BJ (cell line): ENCODE data around the gene SYT13. TPM values are rescaled to one million over a fixed set of nuclear protein-coding genes. Genes with fewer than 3 reads are reported as not detected.

Source experiments
- CTCF ChIA-PET: fragments of 350-600 bp; formaldehyde crosslinking; extraction: SDS; loops from one replicate; lab custom pipeline; 2021; ENCODE audit warnings: antibody characterized with exemption, inconsistent platforms; lab: Yijun Ruan, JAX
- POLR2A ChIA-PET: fragments of 300-600 bp; sonication (Branson Sonifier 250); formaldehyde crosslinking; extraction: SDS; loops from one replicate; lab custom pipeline; 2021; ENCODE audit warnings: antibody characterized with exemption; lab: Charles Lee
- DNase-seq: peaks from one replicate; pipeline ENCODE4 v3.0.0-alpha.2; 2011; ENCODE audit warnings: low read depth
- H3K27me3 ChIP-seq: 2 replicates; pipeline ENCODE4 v1.6.0; 2011; ENCODE audit warnings: low read length; ENCODE audit not compliant: control insufficient read depth, insufficient read depth
- H3K36me3 ChIP-seq: 2 replicates; pipeline ENCODE4 v1.5.1; 2011; ENCODE audit warnings: low read length; ENCODE audit not compliant: control insufficient read depth, insufficient read depth
- H3K4me3 ChIP-seq: 2 replicates; pipeline ENCODE4 v1.5.1; 2011; ENCODE audit warnings: low read depth, mild to moderate bottlenecking, control low read depth, low read length
- CTCF ChIP-seq: IDR thresholded peaks from 2 replicates; pipeline ENCODE4 v1.5.1; 2011; ENCODE audit warnings: low read depth, mild to moderate bottlenecking, control low read depth, inconsistent platforms, low read length, moderate library complexity; ENCODE audit not compliant: insufficient read depth
- polyA plus RNA-seq: library from polyadenylated mRNA; depleted of rRNA; stranded (reverse); fragments of >200 nt; gene quantifications from 2 replicates; pipeline ENCODE4 v1.2.3, GENCODE V29; 2011

SYT13 gene
- polyA plus RNA-seq, 1 experiment = not detected

GRCh38 chr11:45321031-45321595 is 35.0 kb upstream of the SYT13 start:
- ChIA-PET CTCF (interaction anchor here (1.0 to 2.4 kb wide), 2 partner anchors 12 to 210 kb away, joined by 3 to 8 read pairs; no protein-coding TSS in a partner anchor), POLR2A (no interaction called here)
- no peak for DNase-seq
- no peak overlapping the region for H3K4me3 ChIP-seq
- no peak for TF ChIP-seq CTCF
- H3K27me3 ChIP-seq = peaks cover 2% of the 10 kb centered on the region; the same call in 1 of the 2 replicates
- H3K36me3 ChIP-seq = no peaks in the 10 kb centered on the region

DNA sequence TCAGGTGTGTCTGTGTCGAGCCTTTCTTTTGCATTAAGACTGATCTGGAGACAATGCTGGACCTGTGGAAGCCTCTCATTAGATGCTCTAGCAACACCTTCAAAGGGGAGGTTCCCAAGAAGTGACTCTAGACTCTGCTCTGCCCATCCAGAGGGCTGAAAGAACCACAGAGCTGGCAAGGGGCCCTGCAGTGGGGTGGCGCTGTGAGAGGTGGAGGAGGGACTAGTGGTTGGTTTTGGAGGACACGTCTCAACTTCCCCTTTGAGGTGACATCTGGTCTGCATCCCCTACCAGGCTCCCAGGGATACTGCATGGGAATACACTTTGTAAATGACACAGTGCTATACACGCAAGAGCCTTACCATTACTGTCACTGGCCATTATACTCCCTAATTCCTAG is 34.2 kb upstream of the SYT13 start:
- H3K4me3 ChIP-seq = no peak overlapping the region
- DNase-seq = no peak
- H3K27me3 ChIP-seq = peaks cover 2% of the 10 kb centered on the region; the same call in 1 of the 2 replicates
- CTCF ChIA-PET = interaction anchor here (1.0 to 1.1 kb wide), 2 partner anchors 11 to 210 kb away, joined by 3 read pairs; no protein-coding TSS in a partner anchor
- POLR2A ChIA-PET = no interaction called here
- TF ChIP-seq CTCF = no peak
- no peaks in the 10 kb centered on the region for H3K36me3 ChIP-seq

- H3K27me3 ChIP-seq = peaks cover 2% of the 10 kb centered on the region; the same call in 1 of the 2 replicates
- ChIA-PET CTCF (interaction anchor here (1.1 to 1.4 kb wide), 2 partner anchors 13 to 86 kb away, joined by 3 read pairs; no protein-coding TSS in a partner anchor), POLR2A (no interaction called here)
- H3K36me3 ChIP-seq = no peaks in the 10 kb centered on the region
- H3K4me3 ChIP-seq = no peak overlapping the region
- no peak for DNase-seq
- no peak for TF ChIP-seq CTCF
Measured at GRCh38 chr11:45319077-45319476, 32.9 kb upstream of the SYT13 start.

DNA sequence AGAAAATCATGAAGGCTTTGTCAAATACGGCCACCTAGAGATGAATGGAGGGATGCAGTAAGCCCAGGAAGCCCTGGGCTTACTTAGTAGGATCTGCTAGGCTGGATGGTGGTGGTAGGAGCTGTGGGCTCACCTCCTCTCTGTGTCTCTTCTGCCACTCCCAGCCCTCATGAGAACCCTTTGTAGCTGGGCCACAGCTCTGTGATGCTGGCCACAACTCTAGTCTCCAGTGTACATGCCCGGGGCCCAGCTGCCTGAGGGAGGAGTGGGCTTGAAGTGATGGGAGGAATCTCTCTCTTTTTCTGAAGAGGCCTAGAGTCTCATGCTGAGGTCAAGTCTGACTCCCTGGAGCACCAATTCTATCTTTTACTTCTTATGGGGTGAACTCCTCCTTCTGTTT is 32.4 kb upstream of the SYT13 start:
- Histone ChIP-seq H3K4me3 (no peak overlapping the region), H3K36me3 (no peaks in the 10 kb centered on the region), H3K27me3 (no peaks in the 10 kb centered on the region; the same call in 1 of the 2 replicates)
- TF ChIP-seq CTCF = no peak
- no peak for DNase-seq
- CTCF ChIA-PET = interaction anchor here (1.4 kb wide), 2 partner anchors 23 to 85 kb away, joined by 3 read pairs; no protein-coding TSS in a partner anchor
- POLR2A ChIA-PET = no interaction called here

GRCh38 chr11:45316258-45316657 is 30.1 kb upstream of the SYT13 start:
- CTCF ChIA-PET = interaction anchor here (1.4 kb wide), 1 partner anchor 201 kb away, joined by 3 read pairs; no protein-coding TSS in a partner anchor
- POLR2A ChIA-PET = no interaction called here
- H3K4me3 ChIP-seq = no peak overlapping the region
- TF ChIP-seq CTCF = no peak
- no peaks in the 10 kb centered on the region for H3K27me3 ChIP-seq
- no peak for DNase-seq
- no peaks in the 10 kb centered on the region for H3K36me3 ChIP-seq
